Measurements from ENCODE around the gene TBC1D2B. TPM values are rescaled to one million over a fixed set of nuclear protein-coding genes. Genes with fewer than 3 reads are reported as not detected.

TBC1D2B gene
- total and polyA plus RNA-seq, 2 of the 4 experiments (the other 2 are of a cell fraction), result 17.7 to 28.3 TPM

GRCh38 chr15:77985031-77985930 lies 92.2 kb downstream of the TBC1D2B start (continued):
- no peak for TF ChIP-seq RCOR1 (IDR thresholded peaks at IDR 0.05; ENCODE audit: insufficient replicate concordance, low read length)

GRCh38 chr15:77984446-77984861 lies 93.1 kb downstream of the TBC1D2B start:
- POLR2A ChIA-PET (ENCODE audit: unreplicated experiment), result no interaction called here
- no CpG with 5 or more reads among the region's 7 CpGs for WGBS, 2 experiments (ENCODE audit: extremely low coverage in 2 of 2, insufficient read length in 1 of 2)
- H2AK9ac ChIP-seq (replicated peaks; ENCODE audit: low read depth, low read length, poor library complexity), result no peak overlapping the region
- H3K9me1 ChIP-seq (ENCODE audit: insufficient read depth, low read length), result no peaks in the 10 kb centered on the region
- ATAC-seq (ENCODE audit: low read depth) (no peak), DNase-seq (no peak)
- H3K23ac ChIP-seq (ENCODE audit: low read depth, low read length), result no peak overlapping the region
- H3K14ac ChIP-seq (replicated peaks; ENCODE audit: low read depth, low read length), result no peak overlapping the region
- H3K4me1 ChIP-seq (ENCODE audit: control insufficient read depth, insufficient read depth, low read length), result no peaks in the 10 kb centered on the region; the same call in 1 of the 2 replicates
- H3K4me3 ChIP-seq (ENCODE audit: insufficient read depth, low read depth, low read length), result no peak overlapping the region
- no peak overlapping the region for H4K91ac ChIP-seq (ENCODE audit: insufficient read depth, low read depth, low read length)
- CTCF ChIA-PET, result no interaction called here
- H3K79me1 ChIP-seq (ENCODE audit: low read depth in 1 of 2, low read length in 2 of 2), result no peaks in the 10 kb centered on the region
- intact Hi-C loops (cut with micrococcal nuclease) (no loop called here), in situ Hi-C loops (cut with MboI; ENCODE audit: low sequenced_read_pairs) (no loop called here), dilution Hi-C loops (cut with HindIII; ENCODE audit: low sequenced_read_pairs, unreplicated experiment) (no loop called here)
- H2BK120ac ChIP-seq (ENCODE audit: low read depth, low read length), result no peak overlapping the region
- no peaks in the 10 kb centered on the region for H3K36me3 ChIP-seq (ENCODE audit: control insufficient read depth, insufficient read depth, low read length)
- no peak overlapping the region for H3K18ac ChIP-seq (ENCODE audit: low read depth, low read length)
- no peak overlapping the region for H2BK5ac ChIP-seq (ENCODE audit: low read depth, low read length, poor library complexity, severe bottlenecking)
- no peak overlapping the region for H3K56ac ChIP-seq (ENCODE audit: extremely low read depth, insufficient read depth, low read length)
- no TSS peak for BruUV-seq (replicated peaks)
- H3K9ac ChIP-seq (ENCODE audit: low read depth, low read length), result no peak overlapping the region
- peaks cover 21% of the 10 kb centered on the region for H3K27me3 ChIP-seq (ENCODE audit: control insufficient read depth, insufficient read depth, low read length)
- TF ChIP-seq NFE2L2 (IDR thresholded peaks at IDR 0.05; ENCODE audit: low read depth, low read length) (no peak), RAD21 (IDR thresholded peaks at IDR 0.05; ENCODE audit: low read length) (no peak), USF2 (IDR thresholded peaks at IDR 0.05; ENCODE audit: low read depth, low read length) (no peak), RCOR1 (IDR thresholded peaks at IDR 0.05; ENCODE audit: insufficient replicate concordance, low read length) (no peak)
- H4K5ac ChIP-seq (ENCODE audit: low read depth, low read length), result no peak overlapping the region
- no peak overlapping the region for H2BK15ac ChIP-seq (ENCODE audit: low read depth, low read length)
- no peaks in the 10 kb centered on the region for H3K9me3 ChIP-seq (ENCODE audit: control insufficient read depth, insufficient read depth, low read length)
- H4K20me1 ChIP-seq (ENCODE audit: insufficient read depth, low read length), result no peaks in the 10 kb centered on the region; the same call in 1 of the 2 replicates
- H3K4me2 ChIP-seq (ENCODE audit: low read depth, low read length), result no peak overlapping the region
- H4K8ac ChIP-seq (ENCODE audit: low read depth in 2 of 2, low read length in 2 of 2), result no peak overlapping the region
- H3K4ac ChIP-seq (ENCODE audit: low read depth, low read length), result no peak overlapping the region
- no peak overlapping the region; the same call in 1 of the 2 replicates for H2AK5ac ChIP-seq (ENCODE audit: low read depth, low read length)
- no peak overlapping the region for H3K27ac ChIP-seq (ENCODE audit: insufficient read depth, low read length)
- H2BK20ac ChIP-seq (ENCODE audit: low read depth, low read length), result no peak overlapping the region
- no peak overlapping the region for H2AFZ ChIP-seq (replicated peaks; ENCODE audit: low read length, poor library complexity)

Data from IMR-90 (cell line).